Suprapubic skin (tissue), 3 donors: ENCODE results near the gene GGCT.

Experiments
- POLR2AphosphoS5 ChIP-seq, 3 donors: sonication (generic); formaldehyde crosslinking; IDR thresholded peaks; one replicate each; pipeline ENCODE4 v1.6.1; 2017; ENCODE audit warnings: antibody characterized with exemption in 3 of 3
- TF ChIP-seq, protein P1 (sequence below), 2 donors: fragments of 200-600 bp in 1 of 2; fragments of 450-650 bp in 1 of 2; sonication (generic) in 1 of 2; IDR thresholded peaks; one replicate each; pipeline ENCODE4 v1.5.1; 2016 to 2019; ENCODE audit warnings: antibody characterized with exemption in 2 of 2, mild to moderate bottlenecking in 1 of 2, moderate library complexity in 1 of 2

DNA sequence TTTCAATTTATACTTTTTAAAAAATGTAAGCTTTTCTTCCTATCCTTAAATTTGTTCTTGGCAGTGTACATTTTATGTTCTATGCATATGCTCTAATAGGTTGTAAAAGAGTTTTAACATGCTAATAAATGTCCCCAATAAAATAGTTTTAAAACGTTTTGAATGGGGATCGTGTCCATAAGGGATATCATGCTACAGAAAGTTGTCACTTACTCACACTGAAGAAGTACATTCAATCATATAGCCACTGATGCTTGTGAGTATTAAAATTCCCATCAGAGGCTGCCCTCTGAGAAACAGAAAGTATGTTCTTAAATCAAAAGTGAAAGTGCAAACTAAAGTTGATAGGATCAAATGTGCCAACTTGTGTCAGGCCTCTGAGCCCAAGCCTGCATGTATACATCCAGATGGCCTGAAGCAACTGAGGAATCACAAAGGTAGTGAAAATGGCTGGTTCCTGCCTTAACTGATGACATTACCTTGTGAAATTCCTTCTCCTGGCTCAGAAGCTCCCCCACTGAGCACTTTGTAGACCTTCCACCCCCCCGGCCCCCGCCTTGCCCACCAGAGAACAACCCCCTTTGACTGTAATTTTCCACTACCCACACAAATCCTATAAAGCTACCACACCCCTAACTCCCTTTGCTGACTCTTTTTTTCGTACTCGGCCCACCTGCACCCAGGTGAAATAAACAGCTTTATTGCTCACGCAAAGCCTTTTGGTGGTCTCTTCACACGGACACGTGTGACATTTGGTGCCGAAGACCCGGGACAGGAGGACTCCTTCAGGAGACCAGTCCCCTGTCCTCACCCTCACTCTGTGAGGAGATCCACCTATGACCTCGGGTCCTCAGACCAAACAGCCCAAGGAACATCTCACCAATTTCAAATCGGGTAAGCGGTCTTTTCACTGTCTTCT, 25.2 kb downstream of the GGCT start:
- TF ChIP-seq, protein P1, sequence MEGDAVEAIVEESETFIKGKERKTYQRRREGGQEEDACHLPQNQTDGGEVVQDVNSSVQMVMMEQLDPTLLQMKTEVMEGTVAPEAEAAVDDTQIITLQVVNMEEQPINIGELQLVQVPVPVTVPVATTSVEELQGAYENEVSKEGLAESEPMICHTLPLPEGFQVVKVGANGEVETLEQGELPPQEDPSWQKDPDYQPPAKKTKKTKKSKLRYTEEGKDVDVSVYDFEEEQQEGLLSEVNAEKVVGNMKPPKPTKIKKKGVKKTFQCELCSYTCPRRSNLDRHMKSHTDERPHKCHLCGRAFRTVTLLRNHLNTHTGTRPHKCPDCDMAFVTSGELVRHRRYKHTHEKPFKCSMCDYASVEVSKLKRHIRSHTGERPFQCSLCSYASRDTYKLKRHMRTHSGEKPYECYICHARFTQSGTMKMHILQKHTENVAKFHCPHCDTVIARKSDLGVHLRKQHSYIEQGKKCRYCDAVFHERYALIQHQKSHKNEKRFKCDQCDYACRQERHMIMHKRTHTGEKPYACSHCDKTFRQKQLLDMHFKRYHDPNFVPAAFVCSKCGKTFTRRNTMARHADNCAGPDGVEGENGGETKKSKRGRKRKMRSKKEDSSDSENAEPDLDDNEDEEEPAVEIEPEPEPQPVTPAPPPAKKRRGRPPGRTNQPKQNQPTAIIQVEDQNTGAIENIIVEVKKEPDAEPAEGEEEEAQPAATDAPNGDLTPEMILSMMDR (IDR thresholded peaks at IDR 0.05), result no peak
- no peak for TF ChIP-seq POLR2AphosphoS5 (IDR thresholded peaks at IDR 0.05)
